Upper lobe of right lung (tissue), 1 donor: Measurements from ENCODE around the gene DHRS13. TPM values are rescaled to one million over a fixed set of nuclear protein-coding genes. Genes with fewer than 3 reads are reported as not detected.
"Not testable (repeated sequence)": the region's sequence is repeated elsewhere in the genome, so short reads cannot be mapped to it uniquely, and the experiment has no call there.

ENCODE experiments used
- ATAC-seq: fragments of 200-7000 bp; cut with Tn5 transposase; one replicate; pipeline ENCODE4 v1.9.1; 2020; ENCODE audit warnings: mild to moderate bottlenecking, moderate library complexity
- DNase-seq: peaks from one replicate; pipeline ENCODE4 v3.0.0-alpha.2; 2020
- H3K27ac ChIP-seq: fragments of 200-600 bp; one replicate; pipeline ENCODE4 v1.8.0; 2022
- H3K27me3 ChIP-seq: fragments of 200-600 bp; one replicate; pipeline ENCODE4 v1.8.0; 2022; ENCODE audit warnings: mild to moderate bottlenecking
- H3K36me3 ChIP-seq: fragments of 200-600 bp; one replicate; pipeline ENCODE4 v1.8.0; 2022
- H3K4me1 ChIP-seq: fragments of 200-600 bp; one replicate; pipeline ENCODE4 v1.8.0; 2022
- H3K4me3 ChIP-seq: fragments of 200-600 bp; one replicate; pipeline ENCODE4 v1.8.0; 2022; ENCODE audit warnings: mild to moderate bottlenecking
- H3K9me3 ChIP-seq: fragments of 200-600 bp; one replicate; pipeline ENCODE4 v1.8.0; 2022
- CTCF ChIP-seq: fragments of 200-600 bp; IDR thresholded peaks from one replicate; pipeline ENCODE4 v1.8.0; 2022; ENCODE audit warnings: antibody characterized with exemption
- intact Hi-C: fragments of 100-400 bp; cut with DNase I; formaldehyde crosslinking; loops from one replicate; pipeline ENCODE4 v1.11.0; 2022
- microRNA-seq: library from miRNA; unstranded; fragments of <30 nt; microRNA quantifications from one replicate; pipeline ENCODE4 v1.2.0, GENCODE V29; 2020; ENCODE audit warnings: borderline microRNAs expressed
- total RNA-seq: library from RNA; stranded (reverse); fragmentation: NEBNext Ultra II Directional; extraction: Animal tissue kit (Norgen Biotek cat#: 25700); gene quantifications from one replicate; pipeline ENCODE4 v1.2.1, GENCODE V29; 2021
- donor health status: DM: no; HTN: yes; CAD: no; lungs with severe emphysema.

The DHRS13 gene
- total RNA-seq, 1 donor from 2014 or later: 12.8 TPM

- ATAC-seq: no peak
- Histone ChIP-seq H3K4me3 (peak overlapping the region; percentile 90), H3K4me1 (peaks cover 10% of the 10 kb centered on the region), H3K27ac (peak overlapping the region; percentile 84), H3K36me3 (peaks cover 35% of the 10 kb centered on the region), H3K27me3 (no peaks in the 10 kb centered on the region), H3K9me3 (no peaks in the 10 kb centered on the region)
- intact Hi-C loops: no loop called here
- no peak for DNase-seq
- TF ChIP-seq CTCF: no peak
These were observed 47.6 kb downstream of the DHRS13 start for GRCh38 chr17:28855336-28855679.

- Histone ChIP-seq H3K9me3 (no peaks in the 10 kb centered on the region), H3K4me3 (peak within 1 kb of the TSS; percentile 90), H3K4me1 (peaks cover 10% of the 10 kb centered on the region), H3K27me3 (no peaks in the 10 kb centered on the region), H3K36me3 (peaks cover 29% of the 10 kb centered on the region), H3K27ac (peak within 1 kb of the TSS; percentile 84)
- TF ChIP-seq CTCF: no peak
- intact Hi-C loops: no loop called here
- DNase-seq (peak; percentile 91), ATAC-seq (peak; percentile 99)
These were observed 48.2 kb downstream of the DHRS13 start, which contains the start of gene ERAL1 for GRCh38 chr17:28854457-28855335. TSS of gene ERAL1 (plus strand) at chr17:28855016. CDS start at chr17:28855035, 19 bp downstream.

- Histone ChIP-seq H3K9me3 (no peaks in the 10 kb centered on the region), H3K4me3 (no peak overlapping the region), H3K4me1 (peaks cover 10% of the 10 kb centered on the region), H3K27me3 (no peaks in the 10 kb centered on the region), H3K36me3 (peaks cover 15% of the 10 kb centered on the region), H3K27ac (no peak overlapping the region)
- ATAC-seq: no peak
- TF ChIP-seq CTCF: no peak
- DNase-seq: no peak
- intact Hi-C loops: no loop called here
These were observed 49.6 kb downstream of the DHRS13 start for GRCh38 chr17:28853295-28853694.

- intact Hi-C loops: loop anchor here (10.0 kb wide), 1 partner anchor 56 kb away; the partner anchor contains the start of gene DHRS13
- no peaks in the 10 kb centered on the region for H3K27me3 ChIP-seq
- H3K9me3 ChIP-seq: no peaks in the 10 kb centered on the region
- peaks cover 3% of the 10 kb centered on the region for H3K4me1 ChIP-seq
- no peak for DNase-seq
- no peak for TF ChIP-seq CTCF
- H3K36me3 ChIP-seq: no peaks in the 10 kb centered on the region
- H3K4me3 ChIP-seq: no peak overlapping the region
- peak; percentile 41 for ATAC-seq
- no peak overlapping the region for H3K27ac ChIP-seq
These were observed 53.6 kb downstream of the DHRS13 start for GRCh38 chr17:28849281-28849680.

GRCh38 chr17:28848667-28849066 lies 54.2 kb downstream of the DHRS13 start:
- intact Hi-C loops: loop anchor here (10.0 kb wide), 1 partner anchor 56 kb away; the partner anchor contains the start of gene DHRS13
- not testable (repeated sequence) for H3K36me3 ChIP-seq, H3K9me3 ChIP-seq, H3K27ac ChIP-seq, H3K27me3 ChIP-seq, H3K4me3 ChIP-seq, H3K4me1 ChIP-seq
- ATAC-seq (peak; percentile 87), DNase-seq (peak; percentile 74)
- peak; percentile 47 for TF ChIP-seq CTCF

Small RNAs within 50 kb of the gene (microRNA-seq; reads per million reads assigned to microRNA genes)
- not detected for gene MIR451B

Other genes starting within 250 kb of the DHRS13 start
- 52.8 TPM for gene SDF2, start 241.2 kb downstream of the DHRS13 start, total RNA-seq
- gene SUPT6H, start 240.9 kb downstream of the DHRS13 start, total RNA-seq: 62.4 TPM
- 3.3 TPM for gene PROCA1, start 191.2 kb downstream of the DHRS13 start, total RNA-seq
- gene RAB34, start 185.2 kb downstream of the DHRS13 start, total RNA-seq: 63.5 TPM
- 1,221 TPM for gene RPL23A, start 183.1 kb downstream of the DHRS13 start, total RNA-seq
- 16.2 TPM for gene TLCD1, start 176.8 kb downstream of the DHRS13 start, total RNA-seq
- gene NEK8, start 174.3 kb downstream of the DHRS13 start, total RNA-seq: 8.4 TPM
- gene TRAF4, start 159.1 kb downstream of the DHRS13 start, total RNA-seq: 65.9 TPM
- 22.2 TPM for gene FAM222B, start 60.3 kb downstream of the DHRS13 start, total RNA-seq
- 24.4 TPM for gene ERAL1, start 48.1 kb downstream of the DHRS13 start, total RNA-seq
- 157 TPM for gene FLOT2, start 5.3 kb downstream of the DHRS13 start, total RNA-seq
- 40.0 TPM for gene PHF12, start 48.4 kb upstream of the DHRS13 start, total RNA-seq
- gene SEZ6, start 103.0 kb upstream of the DHRS13 start, total RNA-seq: not detected
- gene PIPOX, start 140.1 kb upstream of the DHRS13 start, total RNA-seq: 0.87 TPM